ENCODE results near the gene TRIM39.
A peak's percentile ranks its signal among the peaks of the same experiment; 100 is the strongest.

The TRIM39 gene

DNA sequence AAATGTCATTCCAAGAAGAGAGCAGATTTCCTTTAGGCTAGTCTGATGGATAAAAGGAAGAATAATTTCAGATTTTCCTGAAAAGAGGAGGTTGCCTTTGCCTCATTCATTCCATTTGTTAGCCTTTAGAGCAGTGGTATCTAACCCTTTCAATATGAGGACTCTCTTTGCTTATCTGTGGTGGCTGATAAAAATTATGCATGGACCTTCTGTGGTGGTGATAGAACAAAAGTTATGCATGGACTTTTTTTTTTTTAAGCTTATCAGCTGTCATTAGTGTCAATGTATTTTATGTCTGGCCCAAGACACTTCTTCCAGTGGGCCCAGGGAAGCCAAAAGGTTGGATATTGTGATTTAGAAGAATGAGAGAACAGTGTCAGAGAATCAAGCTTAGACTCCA lies 1.7 kb downstream of the TRIM39 start:
- DNase-seq: no peak

DNA sequence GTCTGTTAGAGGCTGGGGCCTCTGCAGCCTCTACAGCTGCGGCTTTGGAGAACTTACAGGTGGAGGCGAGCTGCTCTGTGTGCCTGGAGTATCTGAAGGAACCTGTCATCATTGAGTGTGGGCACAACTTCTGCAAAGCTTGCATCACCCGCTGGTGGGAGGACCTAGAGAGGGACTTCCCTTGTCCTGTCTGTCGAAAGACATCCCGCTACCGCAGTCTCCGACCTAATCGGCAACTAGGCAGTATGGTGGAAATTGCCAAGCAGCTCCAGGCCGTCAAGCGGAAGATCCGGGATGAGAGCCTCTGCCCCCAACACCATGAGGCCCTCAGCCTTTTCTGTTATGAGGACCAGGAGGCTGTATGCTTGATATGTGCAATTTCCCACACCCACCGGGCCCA lies 2.6 kb downstream of the TRIM39 start:
- DNase-seq: no peak

DNA sequence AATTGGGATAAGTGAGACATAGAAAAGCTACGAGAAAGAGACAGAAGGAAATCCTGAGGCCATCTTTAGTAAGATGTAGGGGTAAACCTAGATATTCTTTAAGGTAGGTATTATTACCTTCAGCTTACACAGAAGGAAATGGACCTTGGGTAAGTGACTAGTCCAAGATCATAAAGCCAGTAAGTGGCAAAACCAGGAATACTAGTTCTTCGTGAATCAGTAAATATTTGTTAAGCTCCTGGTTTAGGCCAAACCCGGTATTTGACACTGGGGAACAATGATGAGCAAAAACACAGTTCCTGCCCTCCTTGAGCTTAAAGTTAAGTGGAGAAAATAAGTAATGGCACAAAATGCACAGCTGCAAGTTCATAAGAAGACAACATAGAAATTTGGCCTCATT lies 5.3 kb downstream of the TRIM39 start:
- no peak for DNase-seq

DNA sequence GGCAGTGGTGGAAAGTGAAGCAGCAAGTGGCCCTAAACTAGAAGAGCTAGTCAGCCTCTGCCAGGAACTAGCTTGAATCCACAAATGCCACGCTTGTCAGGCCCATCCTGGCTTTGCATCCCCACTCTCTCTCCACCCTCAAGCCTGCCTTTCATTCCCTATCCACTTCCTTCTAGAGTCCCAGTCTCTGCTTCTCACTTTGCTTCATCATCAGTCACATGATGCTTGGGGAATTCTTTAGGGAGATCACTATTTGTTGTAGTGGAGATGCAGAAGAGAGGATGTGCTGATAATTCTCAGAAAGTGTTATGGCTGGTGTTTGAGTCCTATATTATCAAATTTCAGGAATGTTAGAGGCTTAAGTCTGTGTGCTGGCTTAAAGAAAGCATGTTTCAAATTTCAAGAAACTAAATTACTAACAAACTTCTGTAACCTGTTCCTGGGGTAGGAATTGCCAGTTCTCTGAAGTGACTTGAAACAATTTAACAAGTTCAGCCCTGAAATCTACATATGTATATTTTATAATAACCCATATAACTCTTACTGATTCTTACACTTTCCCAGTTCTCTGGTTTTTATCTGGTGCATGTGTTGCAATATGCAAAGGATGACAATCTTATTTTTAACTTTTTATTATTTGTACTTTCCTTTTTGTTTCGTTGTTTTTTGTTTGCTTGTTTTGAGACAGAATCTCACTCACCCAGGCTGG lies 7.5 kb downstream of the TRIM39 start:
- no peak for DNase-seq

DNA sequence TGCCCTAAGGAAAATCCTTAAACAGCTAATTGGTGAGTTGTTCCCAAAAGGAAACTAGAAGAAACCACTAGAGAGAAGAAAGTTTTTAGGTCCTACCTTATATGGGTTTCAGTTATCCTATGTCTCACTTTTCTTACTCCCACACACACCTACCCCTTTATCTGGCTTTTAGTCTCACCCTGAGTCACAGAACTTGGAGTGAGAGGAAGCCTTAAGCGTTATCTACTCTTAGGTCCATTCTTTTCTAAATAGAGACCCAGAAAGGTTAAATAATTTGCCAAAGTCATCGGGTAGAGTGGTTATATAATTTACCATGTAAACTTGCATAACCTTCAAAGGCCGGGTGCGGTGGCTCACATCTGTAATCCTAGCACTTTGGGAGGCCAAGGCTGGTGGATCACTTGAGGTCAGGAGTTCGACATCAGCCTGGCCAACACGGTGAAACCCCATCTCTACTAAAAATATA lies 13.9 kb downstream of the TRIM39 start:
- DNase-seq: no peak

DNA sequence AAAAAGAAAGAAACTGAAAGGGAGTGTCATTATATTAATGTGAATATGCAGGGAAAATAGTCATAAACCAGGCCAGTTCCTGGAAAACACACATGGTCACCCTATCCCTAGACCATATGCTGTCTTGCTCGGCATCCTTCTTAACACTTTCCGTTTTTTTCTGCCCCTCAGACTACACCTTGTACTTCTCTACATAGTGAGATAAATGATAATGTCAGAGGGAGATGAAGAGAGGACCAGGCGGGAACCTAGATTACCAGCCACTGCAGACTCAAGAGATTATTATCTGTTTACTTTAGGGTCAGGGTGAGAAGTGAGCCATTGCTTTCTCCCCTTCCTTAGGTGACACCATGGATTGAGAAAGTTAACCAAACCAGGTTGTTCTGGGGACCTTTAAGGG lies 14.5 kb downstream of the TRIM39 start:
- DNase-seq: no peak

DNA sequence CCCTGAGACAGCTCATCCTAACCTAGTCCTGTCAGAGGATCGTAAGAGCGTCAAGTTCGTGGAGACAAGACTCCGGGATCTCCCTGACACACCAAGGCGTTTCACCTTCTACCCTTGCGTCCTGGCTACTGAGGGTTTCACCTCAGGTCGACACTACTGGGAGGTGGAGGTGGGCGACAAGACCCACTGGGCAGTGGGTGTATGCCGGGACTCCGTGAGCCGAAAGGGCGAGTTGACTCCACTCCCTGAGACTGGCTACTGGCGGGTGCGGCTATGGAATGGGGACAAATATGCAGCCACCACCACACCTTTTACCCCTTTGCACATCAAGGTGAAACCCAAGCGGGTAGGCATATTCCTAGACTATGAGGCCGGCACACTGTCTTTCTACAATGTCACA lies 15.0 kb downstream of the TRIM39 start:
- DNase-seq: no peak

DNA sequence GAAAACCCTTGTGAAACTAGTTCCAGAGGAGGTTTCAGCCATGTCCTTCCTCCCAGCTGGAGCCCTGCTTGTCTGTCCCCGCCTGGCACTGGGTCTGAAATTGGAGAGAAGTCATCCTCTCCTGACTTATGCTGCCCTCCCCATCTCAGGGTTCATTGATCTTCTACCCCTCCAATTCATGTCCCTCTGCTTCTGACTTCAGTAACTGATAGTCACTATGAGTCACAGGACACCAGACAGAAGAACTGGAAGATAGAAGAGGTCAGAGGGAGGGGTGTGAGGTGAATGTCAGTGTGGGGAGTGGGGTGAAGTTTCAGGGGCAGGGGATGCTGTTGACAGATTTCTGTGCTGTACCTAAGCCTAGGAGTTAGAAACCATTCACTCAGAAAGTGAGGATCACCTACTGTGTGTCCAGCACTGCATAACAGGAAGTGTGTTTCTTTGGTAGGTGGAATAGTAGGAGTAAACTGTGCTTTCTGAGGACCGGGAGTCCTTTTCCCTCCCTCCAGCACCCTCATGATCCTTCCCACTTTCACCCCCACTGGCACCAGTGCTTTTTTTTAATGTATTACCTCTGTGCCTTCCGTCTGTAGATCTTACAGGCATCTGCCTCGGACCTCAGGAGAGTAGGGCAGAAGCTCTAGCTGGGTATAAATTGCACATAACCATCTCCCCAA lies 17.6 kb downstream of the TRIM39 start:
- no peak for DNase-seq

DNA sequence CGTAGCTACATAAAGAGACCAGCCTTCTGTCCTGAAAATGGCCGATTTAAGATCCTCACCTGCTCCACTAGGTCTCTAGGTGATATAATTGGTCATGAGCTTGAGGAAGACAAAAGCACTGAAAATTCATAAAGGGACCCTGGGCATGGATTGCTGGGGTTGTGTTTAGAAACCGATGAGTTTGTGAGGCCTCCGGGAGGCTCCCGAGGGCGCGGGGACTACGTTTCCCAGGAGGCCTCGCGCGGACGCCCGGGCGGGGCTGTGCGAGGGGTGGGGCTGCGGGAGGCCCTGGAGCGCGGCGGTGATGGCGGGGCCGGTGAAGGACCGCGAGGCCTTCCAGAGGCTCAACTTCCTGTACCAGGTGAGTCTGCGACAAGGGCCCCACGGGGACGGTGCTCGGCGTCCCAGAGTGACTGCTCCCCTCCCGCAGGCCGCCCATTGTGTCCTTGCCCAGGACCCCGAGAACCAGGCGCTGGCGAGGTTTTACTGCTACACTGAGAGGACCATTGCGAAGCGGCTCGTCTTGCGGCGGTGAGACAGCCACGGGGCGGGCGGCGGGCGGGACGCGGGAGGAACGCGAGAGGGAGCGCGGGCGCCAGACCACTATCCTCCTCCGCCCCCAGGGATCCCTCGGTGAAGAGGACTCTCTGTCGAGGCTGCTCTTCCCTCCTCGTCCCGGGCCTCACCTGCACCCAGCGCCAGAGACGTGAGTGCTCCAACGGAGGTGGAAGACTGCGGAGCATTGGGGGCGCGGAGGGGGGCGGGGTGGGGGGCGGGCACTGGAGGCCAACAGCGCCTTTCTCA lies 18.3 kb downstream of the TRIM39 start, which contains the start of gene RPP21:
RPP21 (plus strand) TSS at position 289 of the 804 bp plus-strand sequence; CDS start at position 305, 16 bp downstream.
- peak; percentile 90 for DNase-seq

DNA sequence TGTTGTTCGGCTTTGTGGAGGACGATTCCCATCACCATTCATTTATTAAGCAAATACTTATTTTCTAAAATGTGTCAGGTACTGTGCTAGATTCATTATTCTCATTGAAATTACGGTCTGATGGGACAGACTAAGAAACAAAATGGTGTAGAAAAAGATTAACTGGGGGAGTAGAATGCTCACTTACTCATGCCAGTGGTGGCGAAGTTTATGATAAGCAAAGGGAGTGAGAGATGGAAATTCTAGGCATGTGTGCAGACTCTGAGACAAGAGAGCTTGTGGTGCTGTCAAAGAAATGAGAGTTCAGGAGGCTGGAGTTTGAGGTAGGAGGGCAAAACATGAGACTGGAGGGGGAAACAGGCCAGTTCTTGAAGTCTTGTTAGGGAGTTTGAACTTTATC lies 19.1 kb downstream of the TRIM39 start:
- no peak for DNase-seq

DNA sequence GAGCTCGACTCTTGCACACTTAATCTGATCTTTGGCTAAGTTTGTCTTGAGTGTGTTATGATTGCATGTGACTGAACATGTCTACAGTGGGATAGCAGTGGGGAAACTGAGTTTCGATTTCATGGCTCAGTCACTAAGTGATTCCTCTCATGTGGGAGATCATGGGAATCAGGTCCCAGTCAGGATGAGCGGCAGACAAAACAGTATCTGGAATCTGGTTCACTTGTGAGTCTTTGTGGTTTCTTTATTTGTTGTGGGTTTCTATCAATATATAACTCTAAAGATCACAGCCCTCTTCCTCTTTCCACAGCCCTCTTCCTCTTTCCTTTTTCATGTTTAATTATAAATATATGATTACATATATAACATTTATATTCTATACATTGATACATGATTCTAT lies 22.2 kb downstream of the TRIM39 start:
- DNase-seq: no peak

DNA sequence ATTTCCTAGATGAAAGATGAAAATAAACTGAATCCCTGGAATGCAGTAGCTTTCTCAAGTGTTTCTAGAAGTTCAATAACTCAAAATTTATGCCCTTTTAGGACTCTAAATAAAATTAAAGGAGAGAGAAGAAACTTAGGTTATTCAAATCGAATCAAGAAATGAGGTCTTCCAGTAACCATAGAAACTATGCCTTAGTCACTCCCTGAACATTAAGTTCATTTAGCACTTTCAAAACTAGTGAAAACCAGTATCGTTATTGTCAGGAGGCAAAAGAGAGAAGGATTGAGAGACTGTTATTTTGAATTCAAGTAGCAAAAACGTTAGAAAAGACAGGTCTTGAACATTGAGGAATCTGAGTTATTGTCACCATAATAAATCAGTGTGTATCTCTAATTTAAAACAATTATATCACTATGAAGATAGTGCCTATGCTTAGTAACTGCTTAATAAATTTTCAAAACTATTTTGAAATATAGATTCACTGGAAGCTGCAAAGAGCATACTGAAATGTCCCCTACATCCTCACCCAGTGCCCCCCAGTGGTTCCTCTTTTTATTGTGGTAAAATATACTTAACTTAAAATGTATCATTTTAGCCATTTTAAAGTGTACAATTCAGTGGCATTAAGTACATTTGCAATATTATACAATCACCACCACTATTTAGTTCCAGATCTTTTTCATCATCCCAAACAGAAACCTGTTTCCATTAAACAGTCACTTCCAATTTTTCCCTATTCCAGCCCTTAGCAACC lies 22.9 kb downstream of the TRIM39 start:
- no peak for DNase-seq

DNA sequence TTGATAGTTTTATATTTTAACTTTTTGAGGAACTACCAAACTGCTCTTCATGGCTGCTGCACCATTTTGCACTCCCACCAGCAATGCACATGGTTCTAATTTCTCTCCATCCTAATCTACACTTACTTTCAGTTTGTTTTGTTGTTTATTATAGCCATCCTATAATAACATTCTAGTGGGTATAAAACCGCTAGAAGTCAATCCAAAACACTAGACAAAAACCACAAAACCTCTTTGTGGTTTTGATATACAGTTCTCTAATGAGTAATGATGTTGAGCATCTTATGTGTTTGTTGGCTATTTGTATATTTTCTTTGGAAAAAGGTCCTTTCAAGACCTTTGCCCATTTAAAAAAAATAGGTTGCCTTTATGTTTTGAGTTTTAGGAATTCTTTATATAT lies 23.8 kb downstream of the TRIM39 start:
- no peak for DNase-seq

DNA sequence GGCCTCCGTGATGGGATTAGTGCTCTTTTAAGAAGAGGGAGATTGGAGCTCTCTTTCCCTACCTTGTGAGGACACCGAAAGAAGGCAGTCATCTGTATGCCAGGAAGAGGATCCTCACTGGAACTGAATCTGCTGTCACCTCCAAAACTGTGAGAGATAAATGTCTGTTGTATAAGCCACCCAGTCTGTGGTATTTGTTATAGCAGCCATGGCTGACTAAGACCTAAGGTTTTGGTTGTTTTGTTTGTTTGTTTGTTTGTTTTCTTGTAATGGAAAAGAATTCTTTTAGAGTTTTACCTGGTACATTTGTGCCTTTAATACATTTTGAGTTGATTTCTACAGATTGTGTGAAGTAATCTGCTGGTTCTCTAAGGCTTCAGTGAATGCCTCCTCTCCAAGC lies 25.8 kb downstream of the TRIM39 start:
- no peak for DNase-seq

DNA sequence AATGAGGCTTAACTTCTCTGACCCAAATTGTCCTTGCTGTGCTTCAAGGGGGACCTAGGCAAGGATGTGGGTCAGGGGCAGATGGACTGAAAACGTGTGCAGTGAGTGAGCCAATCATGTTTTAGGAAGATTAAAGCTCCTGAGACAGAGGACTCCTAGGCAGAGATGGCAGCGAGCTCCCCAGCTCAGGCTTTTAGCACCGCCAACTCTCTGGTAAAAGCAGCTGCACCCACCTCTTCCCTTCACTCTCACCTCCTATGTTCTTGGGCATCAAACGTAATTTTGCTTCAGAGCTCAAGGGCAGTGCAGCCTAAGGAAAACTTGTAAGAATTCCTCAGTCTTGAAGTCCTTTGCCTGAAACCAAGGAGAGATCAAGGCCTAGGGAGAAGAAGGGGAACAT lies 28.6 kb downstream of the TRIM39 start:
- no peak for DNase-seq

DNA sequence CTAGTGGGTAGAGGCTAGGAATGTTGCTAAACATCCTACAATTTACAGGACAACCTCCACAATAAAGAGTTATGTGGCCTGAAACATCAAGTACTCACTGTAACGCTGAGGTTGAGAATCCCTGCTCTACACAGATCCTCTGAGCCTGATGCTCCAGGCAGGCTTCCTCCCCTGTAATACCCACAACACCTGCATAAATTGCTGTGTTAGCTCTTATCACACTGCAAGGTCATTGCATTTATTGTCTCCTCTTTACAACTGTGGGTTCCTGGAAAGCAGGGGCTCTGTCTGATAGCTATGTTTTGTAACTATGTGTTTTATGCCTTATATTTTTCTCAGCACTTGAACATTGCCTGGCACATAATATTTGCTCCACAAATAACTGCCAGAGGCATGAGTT lies 29.8 kb downstream of the TRIM39 start:
- DNase-seq: no peak

DNA sequence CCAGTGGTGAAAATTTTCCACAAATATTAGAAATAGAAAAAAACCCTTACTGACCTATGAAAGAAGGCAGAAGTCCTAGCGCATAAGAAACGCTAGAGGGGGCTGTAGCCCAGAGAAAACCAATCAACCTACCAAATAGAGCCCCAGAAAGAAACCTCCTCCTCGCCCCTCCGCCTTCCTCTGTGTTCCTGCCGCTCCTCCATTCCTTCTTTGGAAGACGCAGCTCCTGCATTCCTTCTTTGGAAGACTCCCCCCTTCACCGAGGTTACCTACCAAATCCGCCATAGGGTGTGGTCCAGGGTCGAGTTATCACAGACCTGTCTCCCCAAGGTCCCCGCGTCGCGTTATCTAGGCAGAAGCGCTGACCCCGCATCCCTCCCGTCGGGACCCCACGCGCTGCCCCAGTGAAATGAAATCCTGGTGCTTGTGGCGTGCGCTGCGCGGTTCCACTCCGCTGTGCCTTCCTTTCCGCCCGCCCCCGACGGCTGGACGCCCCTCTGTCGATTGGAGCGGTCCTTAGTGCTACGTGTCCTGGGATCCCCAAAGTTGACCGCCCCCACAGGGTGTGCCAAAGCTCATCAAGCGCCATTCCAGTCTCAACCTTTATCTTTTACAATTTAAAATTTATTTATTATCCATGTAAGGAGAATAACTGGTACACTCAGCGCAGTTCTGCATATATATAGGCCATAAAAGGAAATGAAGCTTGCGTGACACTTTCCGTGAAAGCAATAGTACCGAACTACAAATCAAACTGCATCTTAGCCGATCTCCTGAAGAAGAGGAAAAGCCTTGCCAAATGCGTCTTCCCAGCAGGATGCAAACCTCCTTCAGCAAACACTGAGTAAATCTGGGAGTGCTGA lies 31.2 kb downstream of the TRIM39 start:
- DNase-seq: no peak

DNA sequence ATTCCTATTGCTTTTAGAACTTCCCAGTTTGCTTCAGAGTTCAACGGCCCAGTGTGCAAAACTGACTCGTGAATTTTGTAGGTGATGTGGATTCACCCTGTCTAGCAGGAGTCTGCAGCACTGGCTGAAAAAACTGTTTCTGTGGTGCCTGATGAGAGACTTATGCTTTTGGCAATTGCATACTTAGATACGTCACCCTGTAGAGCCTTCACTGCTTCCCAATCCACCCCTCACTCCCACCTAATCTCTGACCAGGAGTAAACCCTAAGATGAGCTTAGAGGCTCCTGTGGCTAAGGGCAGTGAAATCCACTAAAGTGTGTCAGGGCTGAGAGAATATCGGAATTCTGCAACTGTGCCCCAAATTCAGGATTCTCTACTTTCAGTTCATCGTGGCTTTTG lies 32.5 kb downstream of the TRIM39 start:
- DNase-seq: no peak

DNA sequence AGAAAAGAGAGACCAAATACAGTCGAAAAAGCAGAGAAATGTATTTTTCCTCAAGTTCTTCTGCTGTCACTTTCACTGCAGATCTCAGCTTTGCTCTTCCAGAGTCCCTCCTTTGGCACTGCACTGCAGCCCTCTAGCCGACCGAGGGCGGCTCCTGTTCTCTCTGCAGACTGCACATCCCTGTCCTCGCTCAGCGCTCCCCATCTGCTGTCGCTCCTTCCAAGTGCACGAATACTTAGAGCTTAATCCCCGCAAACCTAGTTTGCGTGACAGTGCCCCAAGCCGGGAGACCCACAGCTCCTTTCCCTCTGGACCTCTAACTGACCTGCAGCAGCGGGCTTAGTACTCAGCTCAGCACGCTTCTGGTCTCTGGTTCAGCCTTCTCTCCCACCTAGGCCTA lies 33.4 kb downstream of the TRIM39 start:
- DNase-seq: no peak

DNA sequence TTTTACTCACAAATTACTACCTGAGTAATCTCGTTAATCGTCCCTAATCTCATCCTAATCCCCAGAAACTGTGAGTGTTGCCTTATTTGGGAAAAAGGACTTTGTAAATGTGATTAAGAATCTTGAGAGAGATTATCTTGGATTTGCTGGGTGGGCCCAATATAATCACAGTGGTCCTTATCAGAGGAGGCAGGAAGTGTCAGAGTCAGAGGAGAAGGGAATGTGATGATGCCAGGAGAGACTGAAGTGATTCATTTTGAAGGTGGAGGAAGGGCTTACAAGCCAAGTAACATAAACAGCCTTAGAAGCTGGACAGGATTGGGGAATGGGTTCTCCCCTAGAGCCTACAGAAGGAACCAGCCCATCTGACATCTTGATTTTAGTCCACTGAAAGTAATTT lies 34.9 kb downstream of the TRIM39 start:
- DNase-seq: no peak

DNA sequence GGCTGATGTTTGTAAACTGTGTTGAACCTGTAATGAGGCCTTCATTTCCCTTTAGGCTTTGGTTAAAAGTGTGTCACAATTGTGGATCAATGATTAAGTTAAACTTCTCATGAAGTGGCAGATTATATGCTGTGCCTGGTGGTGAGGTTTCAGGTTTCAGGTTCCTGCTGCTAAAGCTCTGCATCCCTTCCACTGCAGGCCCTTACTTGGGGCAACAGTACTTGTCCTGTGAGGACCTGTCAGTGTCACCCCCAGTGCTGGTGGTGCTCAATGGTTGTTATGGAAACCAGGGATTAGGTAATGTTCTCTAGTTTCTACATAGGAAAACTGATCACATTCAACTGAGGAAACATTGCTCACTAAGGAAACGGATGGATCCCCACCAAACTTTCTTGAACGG lies 36.7 kb downstream of the TRIM39 start:
- DNase-seq: no peak

DNA sequence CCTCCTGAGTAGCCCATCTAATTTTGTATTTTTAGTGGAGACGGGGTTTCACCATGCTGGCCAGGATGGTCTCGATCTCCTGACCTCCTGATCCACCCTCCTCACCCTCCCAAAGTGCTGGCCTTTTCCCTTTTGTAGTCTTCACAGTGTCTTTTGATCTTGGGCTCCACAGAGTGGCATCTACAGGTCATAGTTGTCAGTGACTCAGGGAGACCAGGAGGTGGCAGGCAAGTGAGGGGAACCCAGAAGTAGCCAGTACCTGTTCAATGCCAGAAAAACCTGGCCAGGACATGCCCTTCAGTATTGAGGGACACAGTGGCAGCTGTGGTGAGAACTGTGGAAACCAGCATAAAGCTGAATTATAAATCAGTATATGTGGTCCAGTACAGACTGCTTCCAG lies 37.9 kb downstream of the TRIM39 start:
- DNase-seq: no peak

Measured in right forelimb (tissue), 1 donor.